ENCODE data around the gene RAPGEF3. TPM values are rescaled to one million over a fixed set of nuclear protein-coding genes. Genes with fewer than 3 reads are reported as not detected.

Gene RAPGEF3
- polyA plus RNA-seq, 3 donors = 0.08 to 2.5 (median 0.60) TPM

- peaks cover 13 to 16% of the 10 kb centered on the region in 2 donors for H3K4me1 ChIP-seq (ENCODE audit: control insufficient read depth in 1 of 2, insufficient read depth in 2 of 2, low read length in 2 of 2)
These were observed 12.2 kb downstream of the RAPGEF3 start for GRCh38 chr12:47746523-47746922.

DNA sequence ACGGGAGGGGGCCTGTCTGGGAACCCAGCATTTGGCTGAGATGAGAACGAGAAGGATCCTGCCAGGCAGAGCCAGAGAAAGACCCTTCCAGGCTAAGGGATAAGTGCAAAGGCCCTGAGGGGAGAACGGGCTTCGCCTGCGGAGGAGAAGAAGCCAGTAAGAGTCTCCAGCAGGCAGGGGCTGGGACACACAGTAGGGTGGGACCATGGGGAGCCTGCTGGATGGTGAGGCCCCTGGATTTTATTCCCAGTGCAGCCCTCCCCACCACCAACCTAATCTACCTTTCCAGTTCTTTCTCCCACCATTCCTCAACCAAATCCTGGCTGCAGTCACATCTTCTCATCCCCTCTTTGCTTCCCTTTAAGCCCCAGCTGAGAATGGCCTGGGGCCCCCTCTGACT lies 12.6 kb downstream of the RAPGEF3 start:
- Histone ChIP-seq H3K9me3 (replicated peaks in 1 of 2; ENCODE audit: control insufficient read depth in 1 of 2, insufficient read depth in 1 of 2, low read length in 2 of 2) (no peaks in the 10 kb centered on the region), H3K4me1 (ENCODE audit: control insufficient read depth in 1 of 2, insufficient read depth in 2 of 2, low read length in 2 of 2) (peaks cover 17 to 21% of the 10 kb centered on the region in 2 donors), H3K36me3 (replicated peaks in 1 of 2; ENCODE audit: control insufficient read depth in 1 of 2, insufficient read depth in 2 of 2, low read length in 2 of 2) (no peaks in the 10 kb centered on the region), H3K27ac (ENCODE audit: low read depth in 1 of 2, low read length in 2 of 2) (no peak overlapping the region), H3K4me3 (replicated peaks in 1 of 3; ENCODE audit: low read depth in 2 of 3, low read length in 3 of 3) (no peak overlapping the region), H4K20me1 (ENCODE audit: insufficient read depth, low read length) (no peaks in the 10 kb centered on the region), H3K4me2 (replicated peaks; ENCODE audit: extremely low read depth, low read length, poor library complexity, severe bottlenecking) (no peak overlapping the region), H2AFZ (ENCODE audit: insufficient read depth, low read depth, low read length, poor library complexity, severe bottlenecking) (no peak overlapping the region), H3K79me2 (ENCODE audit: insufficient read depth, low read length) (no peaks in the 10 kb centered on the region), H3K27me3 (ENCODE audit: control insufficient read depth in 2 of 2, insufficient read depth in 2 of 2, low read length in 2 of 2) (no peaks in the 10 kb centered on the region), H3K9ac (ENCODE audit: insufficient read depth, low read length, poor library complexity, severe bottlenecking) (no peak overlapping the region)
- TF ChIP-seq, protein P1, sequence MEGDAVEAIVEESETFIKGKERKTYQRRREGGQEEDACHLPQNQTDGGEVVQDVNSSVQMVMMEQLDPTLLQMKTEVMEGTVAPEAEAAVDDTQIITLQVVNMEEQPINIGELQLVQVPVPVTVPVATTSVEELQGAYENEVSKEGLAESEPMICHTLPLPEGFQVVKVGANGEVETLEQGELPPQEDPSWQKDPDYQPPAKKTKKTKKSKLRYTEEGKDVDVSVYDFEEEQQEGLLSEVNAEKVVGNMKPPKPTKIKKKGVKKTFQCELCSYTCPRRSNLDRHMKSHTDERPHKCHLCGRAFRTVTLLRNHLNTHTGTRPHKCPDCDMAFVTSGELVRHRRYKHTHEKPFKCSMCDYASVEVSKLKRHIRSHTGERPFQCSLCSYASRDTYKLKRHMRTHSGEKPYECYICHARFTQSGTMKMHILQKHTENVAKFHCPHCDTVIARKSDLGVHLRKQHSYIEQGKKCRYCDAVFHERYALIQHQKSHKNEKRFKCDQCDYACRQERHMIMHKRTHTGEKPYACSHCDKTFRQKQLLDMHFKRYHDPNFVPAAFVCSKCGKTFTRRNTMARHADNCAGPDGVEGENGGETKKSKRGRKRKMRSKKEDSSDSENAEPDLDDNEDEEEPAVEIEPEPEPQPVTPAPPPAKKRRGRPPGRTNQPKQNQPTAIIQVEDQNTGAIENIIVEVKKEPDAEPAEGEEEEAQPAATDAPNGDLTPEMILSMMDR (IDR thresholded peaks at IDR 0.05) = no peak
- intact Hi-C loops (cut with micrococcal nuclease) = no loop called here
- H3K4me1 Mint-ChIP-seq = peaks cover 34% of the 10 kb centered on the region
- no peak overlapping the region for H3K27ac Mint-ChIP-seq
- no peaks in the 10 kb centered on the region for H3K36me3 Mint-ChIP-seq
- H3K27me3 Mint-ChIP-seq (ENCODE audit: low read depth in 3 of 3) = peaks cover 14 to 30% (median 18%) of the 10 kb centered on the region in 3 donors
- WGBS (ENCODE audit: insufficient coverage) = 96% methylated on average over 4 of the region's 5 CpGs
- no peak for DNase-seq
- no peak overlapping the region for H3K4me3 Mint-ChIP-seq
- H3K9me3 Mint-ChIP-seq = peaks cover 0 to 1% (median 0%) of the 10 kb centered on the region in 7 donors

More at GRCh38 chr12:47746523-47746922, 12.2 kb downstream of the RAPGEF3 start:
- H2AFZ ChIP-seq (ENCODE audit: insufficient read depth, low read depth, low read length, poor library complexity, severe bottlenecking) = no peak overlapping the region
- no peak overlapping the region for H3K4me2 ChIP-seq (replicated peaks; ENCODE audit: extremely low read depth, low read length, poor library complexity, severe bottlenecking)
- H3K9ac ChIP-seq (ENCODE audit: insufficient read depth, low read length, poor library complexity, severe bottlenecking) = no peak overlapping the region
- TF ChIP-seq, protein P1 (IDR thresholded peaks at IDR 0.05) = no peak
- no peak overlapping the region for H3K27ac Mint-ChIP-seq
- no peak overlapping the region for H3K27ac ChIP-seq (ENCODE audit: low read depth in 1 of 2, low read length in 2 of 2)
- no peaks in the 10 kb centered on the region for H3K36me3 ChIP-seq (replicated peaks in 1 of 2; ENCODE audit: control insufficient read depth in 1 of 2, insufficient read depth in 2 of 2, low read length in 2 of 2)
- peaks cover 30% of the 10 kb centered on the region for H3K4me1 Mint-ChIP-seq
- H3K79me2 ChIP-seq (ENCODE audit: insufficient read depth, low read length) = no peaks in the 10 kb centered on the region
- peaks cover 14 to 30% (median 18%) of the 10 kb centered on the region in 3 donors for H3K27me3 Mint-ChIP-seq (ENCODE audit: low read depth in 3 of 3)
- H3K4me3 ChIP-seq (replicated peaks in 1 of 3; ENCODE audit: low read depth in 2 of 3, low read length in 3 of 3) = no peak overlapping the region
- H3K9me3 ChIP-seq (replicated peaks in 1 of 2; ENCODE audit: control insufficient read depth in 1 of 2, insufficient read depth in 1 of 2, low read length in 2 of 2) = no peaks in the 10 kb centered on the region
- intact Hi-C loops (cut with micrococcal nuclease) = no loop called here
- H3K27me3 ChIP-seq (ENCODE audit: control insufficient read depth in 2 of 2, insufficient read depth in 2 of 2, low read length in 2 of 2) = no peaks in the 10 kb centered on the region
- 100% methylated on average over 3 of the region's 7 CpGs for WGBS (ENCODE audit: insufficient coverage)
- DNase-seq = no peak
- no peaks in the 10 kb centered on the region for H4K20me1 ChIP-seq (ENCODE audit: insufficient read depth, low read length)
- no peak overlapping the region for H3K4me3 Mint-ChIP-seq
- H3K36me3 Mint-ChIP-seq = no peaks in the 10 kb centered on the region
- H3K9me3 Mint-ChIP-seq = peaks cover 0 to 1% (median 0%) of the 10 kb centered on the region in 7 donors
